Activated T-helper 2 cell treated with anti-CD3 and anti-CD28 coated beads, Interferon-gamma antibody, Interleukin-2, Interleukin-4, amounts not matched to agents 10 μg/mL and 5 μg/mL and 100 μg/mL, durations not matched to agents 14 hours and 24 hours and 36 hours (primary cell): ENCODE data around the gene PPP3CB. TPM values are rescaled to one million over a fixed set of nuclear protein-coding genes. Genes with fewer than 3 reads are reported as not detected.

ENCODE experiments used
- DNase-seq: peaks from one replicate; pipeline ENCODE4 v3.0.0; 2021; ENCODE audit warnings: low spot score
- H3K27ac Mint-ChIP-seq: one replicate; pipeline ENCODE4 v1.8.0; 2021; ENCODE audit warnings: mixed read lengths
- H3K27me3 Mint-ChIP-seq: one replicate; pipeline ENCODE4 v1.8.0; 2021; ENCODE audit warnings: low read depth, mixed read lengths
- H3K36me3 Mint-ChIP-seq: one replicate; pipeline ENCODE4 v1.8.0; 2021; ENCODE audit warnings: low read depth, mixed read lengths
- H3K4me1 Mint-ChIP-seq: one replicate; pipeline ENCODE4 v1.8.0; 2021; ENCODE audit warnings: low read depth, mixed read lengths
- H3K4me3 Mint-ChIP-seq: one replicate; pipeline ENCODE4 v1.8.0; 2021; ENCODE audit warnings: low read depth, mild to moderate bottlenecking, moderate library complexity, mixed read lengths
- H3K9me3 Mint-ChIP-seq: one replicate; pipeline ENCODE4 v1.8.0; 2021; ENCODE audit warnings: mixed read lengths
- intact Hi-C: fragments of 100-400 bp; cut with micrococcal nuclease; formaldehyde crosslinking; loops from one replicate; pipeline ENCODE4 v1.15.1; 2023
- total RNA-seq: library from RNA; stranded (reverse); gene quantifications from 2 replicates; pipeline ENCODE4 v1.2.3, GENCODE V29; 2022

PPP3CB gene
- total RNA-seq, 1 donor from 2014 or later = 46.0 TPM

DNA sequence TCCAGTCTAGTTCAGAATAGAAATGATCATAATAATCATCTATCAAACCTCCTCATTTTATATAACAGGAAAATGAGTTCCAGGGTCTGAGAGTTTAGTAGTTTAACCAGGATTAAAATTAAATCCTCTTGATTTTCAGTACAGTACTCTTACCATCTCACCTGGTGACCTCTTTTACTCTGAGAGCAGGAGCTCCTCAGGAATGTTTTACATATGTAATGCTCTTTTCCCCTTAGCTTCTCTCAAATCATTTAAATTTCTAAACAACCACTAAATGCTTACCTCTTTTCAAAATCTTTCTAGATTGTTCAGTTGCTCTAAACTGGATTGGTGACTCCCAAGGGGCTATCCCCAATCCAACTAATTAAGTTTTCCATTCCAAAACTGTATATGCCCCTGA is 10.2 kb upstream of the PPP3CB start:
- Mint-ChIP-seq H3K4me3 (no peak overlapping the region), H3K4me1 (peaks cover 14% of the 10 kb centered on the region), H3K36me3 (peaks cover 29% of the 10 kb centered on the region), H3K27me3 (no peaks in the 10 kb centered on the region), H3K9me3 (no peaks in the 10 kb centered on the region), H3K27ac (no peak overlapping the region)
- DNase-seq = no peak
- intact Hi-C loops = no loop called here

DNA sequence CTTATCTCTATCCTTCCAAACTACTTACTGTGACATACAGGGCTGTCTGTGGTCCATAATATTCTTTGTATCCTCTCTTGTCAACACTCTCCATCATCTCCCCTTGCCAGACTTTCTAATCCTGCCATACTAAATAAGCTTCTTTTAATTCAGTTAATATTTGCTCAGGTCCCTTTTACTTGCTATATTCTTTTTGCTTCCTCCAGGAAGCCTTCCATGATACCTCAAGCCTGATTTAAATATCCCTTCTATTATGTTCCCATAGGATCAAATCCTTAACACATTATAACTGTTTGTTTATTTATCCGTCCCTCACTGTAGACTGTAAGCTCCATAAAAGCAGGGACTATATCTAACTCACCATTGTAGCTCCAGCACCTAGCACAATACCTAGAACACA is 7.2 kb upstream of the PPP3CB start:
- Mint-ChIP-seq H3K9me3 (no peaks in the 10 kb centered on the region), H3K4me3 (no peak overlapping the region), H3K4me1 (peaks cover 20% of the 10 kb centered on the region), H3K27ac (no peak overlapping the region), H3K27me3 (no peaks in the 10 kb centered on the region), H3K36me3 (peaks cover 29% of the 10 kb centered on the region)
- no peak for DNase-seq
- intact Hi-C loops = no loop called here

GRCh38 chr10:73501651-73502050 is 5.8 kb upstream of the PPP3CB start:
- intact Hi-C loops = no loop called here
- no peak for DNase-seq
- peak overlapping the region; percentile 80 for H3K27ac Mint-ChIP-seq

DNA sequence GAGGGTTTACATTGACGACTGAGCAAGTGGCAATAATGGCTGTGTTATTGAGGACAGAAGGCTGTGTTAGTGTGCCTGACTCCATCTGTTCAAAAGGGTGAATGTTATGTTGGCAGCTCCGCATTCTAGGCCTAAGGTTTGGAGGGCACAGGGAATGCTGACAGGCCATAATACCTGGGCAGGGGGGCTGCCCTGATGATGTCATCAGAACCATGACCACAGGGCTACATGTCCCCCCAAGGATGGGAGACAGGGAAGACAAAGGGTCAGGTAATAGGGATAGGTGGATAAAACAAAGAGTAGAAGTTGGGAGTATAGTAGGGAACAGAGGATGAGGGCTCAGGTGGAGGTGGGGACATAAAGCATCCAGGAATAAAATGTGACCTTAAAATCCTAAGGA is 1.8 kb upstream of the PPP3CB start:
- DNase-seq = no peak
- Mint-ChIP-seq H3K4me3 (no peak overlapping the region), H3K27me3 (no peaks in the 10 kb centered on the region), H3K4me1 (peaks cover 48% of the 10 kb centered on the region), H3K9me3 (no peaks in the 10 kb centered on the region), H3K36me3 (peaks cover 39% of the 10 kb centered on the region), H3K27ac (no peak overlapping the region)
- intact Hi-C loops = loop anchor here (5.0 to 10.0 kb wide), 2 partner anchors 245 to 277 kb away; partner anchors contain the start of gene SEC24C

More at GRCh38 chr10:73501651-73502050, 5.8 kb upstream of the PPP3CB start:
- Mint-ChIP-seq H3K9me3 (no peaks in the 10 kb centered on the region), H3K27me3 (no peaks in the 10 kb centered on the region), H3K36me3 (peaks cover 41% of the 10 kb centered on the region), H3K4me3 (peak overlapping the region; percentile 7), H3K4me1 (peaks cover 29% of the 10 kb centered on the region)

- Mint-ChIP-seq H3K27me3 (no peaks in the 10 kb centered on the region), H3K9me3 (no peaks in the 10 kb centered on the region)
Observed at GRCh38 chr10:73495226-73495883, 469 bp downstream of the PPP3CB start.

DNA sequence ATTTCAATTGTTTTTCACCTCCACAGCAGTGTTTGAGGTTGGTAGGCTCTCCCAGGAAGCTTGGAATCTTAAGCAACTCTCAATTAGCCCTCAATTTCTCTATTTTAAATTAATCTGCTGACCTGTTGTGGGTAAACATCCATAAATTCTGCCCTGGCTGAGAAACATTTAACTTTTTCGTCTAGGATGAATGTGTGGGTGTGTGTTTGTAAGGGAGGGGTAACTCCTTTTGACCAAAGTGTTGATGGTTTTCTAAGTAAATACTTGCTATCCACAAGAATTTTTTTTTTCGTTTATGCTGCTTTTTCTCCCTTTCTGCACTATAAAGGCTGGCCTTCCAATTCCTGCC is 973 bp downstream of the PPP3CB start:
- peaks cover 41% of the 10 kb centered on the region for H3K4me1 Mint-ChIP-seq
- peaks cover 39% of the 10 kb centered on the region for H3K36me3 Mint-ChIP-seq
- H3K27me3 Mint-ChIP-seq = no peaks in the 10 kb centered on the region
- H3K27ac Mint-ChIP-seq = peak overlapping the region; percentile 93
- no peaks in the 10 kb centered on the region for H3K9me3 Mint-ChIP-seq
- H3K4me3 Mint-ChIP-seq = peak overlapping the region; percentile 95
- DNase-seq = no peak
- intact Hi-C loops = loop anchor here (1.0 to 10.0 kb wide), 5 partner anchors 15 to 280 kb away; partner anchors contain the start of genes ANXA7, MRPS16 and SEC24C

More at GRCh38 chr10:73495226-73495883, 469 bp downstream of the PPP3CB start:
- intact Hi-C loops = loop anchor here (1.0 to 10.0 kb wide), 5 partner anchors 15 to 279 kb away; partner anchors contain the start of genes ANXA7, MRPS16 and SEC24C
- peak overlapping the region; percentile 95 for H3K4me3 Mint-ChIP-seq
- peak; percentile 93 for DNase-seq
- H3K27ac Mint-ChIP-seq = peak overlapping the region; percentile 93
- H3K4me1 Mint-ChIP-seq = peaks cover 37% of the 10 kb centered on the region
- peaks cover 36% of the 10 kb centered on the region for H3K36me3 Mint-ChIP-seq

GRCh38 chr10:73494213-73494612 is 1.6 kb downstream of the PPP3CB start:
- Mint-ChIP-seq H3K27ac (no peak overlapping the region), H3K36me3 (peaks cover 43% of the 10 kb centered on the region), H3K27me3 (no peaks in the 10 kb centered on the region), H3K9me3 (no peaks in the 10 kb centered on the region), H3K4me3 (peak overlapping the region; percentile 68), H3K4me1 (peaks cover 44% of the 10 kb centered on the region)
- intact Hi-C loops = loop anchor here (2.0 to 10.0 kb wide), 2 partner anchors 241 to 281 kb away; partner anchors contain the start of gene MRPS16
- no peak for DNase-seq

DNA sequence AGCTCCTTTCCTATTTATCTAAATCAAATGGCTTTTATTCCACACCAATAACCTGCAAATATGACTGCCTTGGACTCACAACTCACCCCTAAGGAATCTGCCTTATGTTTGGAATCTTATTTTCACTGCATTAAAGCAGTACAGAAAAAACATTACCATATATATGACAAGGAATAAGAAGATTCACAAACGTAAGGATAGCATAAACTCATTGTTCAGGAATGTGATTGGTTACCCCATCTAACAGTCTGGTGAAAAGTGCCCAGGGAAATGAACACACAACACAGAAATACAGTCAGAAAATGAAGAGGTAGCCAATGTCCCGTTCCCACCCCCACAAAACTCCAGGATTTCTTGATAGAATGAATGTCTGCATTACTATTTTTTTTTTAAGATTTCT is 2.0 kb downstream of the PPP3CB start:
- Mint-ChIP-seq H3K36me3 (peaks cover 47% of the 10 kb centered on the region), H3K27me3 (no peaks in the 10 kb centered on the region), H3K4me3 (peak overlapping the region; percentile 68), H3K9me3 (no peaks in the 10 kb centered on the region), H3K27ac (no peak overlapping the region), H3K4me1 (peaks cover 48% of the 10 kb centered on the region)
- no peak for DNase-seq
- intact Hi-C loops = loop anchor here (2.0 to 10.0 kb wide), 2 partner anchors 241 to 281 kb away; partner anchors contain the start of gene MRPS16

- Mint-ChIP-seq H3K36me3 (peaks cover 49% of the 10 kb centered on the region), H3K4me1 (peaks cover 20% of the 10 kb centered on the region), H3K27me3 (no peaks in the 10 kb centered on the region), H3K27ac (no peak overlapping the region), H3K9me3 (peaks cover 3% of the 10 kb centered on the region), H3K4me3 (no peak overlapping the region)
- intact Hi-C loops = no loop called here
- DNase-seq = no peak
Observed at GRCh38 chr10:73486601-73487000, 9.2 kb downstream of the PPP3CB start.

- H3K36me3 Mint-ChIP-seq = peaks cover 49% of the 10 kb centered on the region
- H3K9me3 Mint-ChIP-seq = peaks cover 3% of the 10 kb centered on the region
- no peak overlapping the region for H3K4me3 Mint-ChIP-seq
- H3K27ac Mint-ChIP-seq = no peak overlapping the region
- peaks cover 26% of the 10 kb centered on the region for H3K4me1 Mint-ChIP-seq
- intact Hi-C loops = no loop called here
- DNase-seq = no peak
- no peaks in the 10 kb centered on the region for H3K27me3 Mint-ChIP-seq
Observed at GRCh38 chr10:73485320-73485719, 10.5 kb downstream of the PPP3CB start.

- Mint-ChIP-seq H3K36me3 (peaks cover 49% of the 10 kb centered on the region), H3K9me3 (peaks cover 3% of the 10 kb centered on the region), H3K27me3 (no peaks in the 10 kb centered on the region), H3K4me3 (peak overlapping the region; percentile 39), H3K4me1 (peaks cover 32% of the 10 kb centered on the region), H3K27ac (peak overlapping the region; percentile 53)
- intact Hi-C loops = loop anchor here (1.0 to 5.0 kb wide), 4 partner anchors 13 to 577 kb away; no protein-coding TSS in a partner anchor
- DNase-seq = no peak
Observed at GRCh38 chr10:73480158-73480557, 15.7 kb downstream of the PPP3CB start.

- no peak for DNase-seq
- H3K36me3 Mint-ChIP-seq = peaks cover 55% of the 10 kb centered on the region
- peaks cover 35% of the 10 kb centered on the region for H3K4me1 Mint-ChIP-seq
- H3K27me3 Mint-ChIP-seq = no peaks in the 10 kb centered on the region
- intact Hi-C loops = no loop called here
- peak overlapping the region; percentile 60 for H3K4me3 Mint-ChIP-seq
- H3K27ac Mint-ChIP-seq = peak overlapping the region; percentile 82
- H3K9me3 Mint-ChIP-seq = peaks cover 3% of the 10 kb centered on the region
Observed at GRCh38 chr10:73478636-73479035, 17.2 kb downstream of the PPP3CB start.

DNA sequence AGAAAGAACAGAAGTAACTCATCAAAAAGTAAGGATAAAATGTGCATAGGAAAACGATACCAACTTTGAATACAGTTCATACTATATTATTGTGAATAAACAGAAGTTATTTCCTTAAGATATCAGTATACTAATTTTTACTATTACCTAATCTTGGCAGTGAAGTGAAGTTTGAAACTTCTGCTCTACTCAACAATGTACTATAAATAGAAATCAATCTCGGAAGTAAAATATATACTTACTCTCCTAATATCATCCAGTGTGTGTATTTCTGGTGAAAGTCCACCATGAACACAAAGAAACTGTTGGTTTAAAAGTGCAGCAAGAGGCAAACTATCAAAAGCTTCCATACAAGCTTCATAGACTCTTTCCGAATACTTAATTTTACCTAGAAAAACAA is 24.6 kb downstream of the PPP3CB start:
- intact Hi-C loops = no loop called here
- H3K4me3 Mint-ChIP-seq = no peak overlapping the region
- no peak overlapping the region for H3K27ac Mint-ChIP-seq
- H3K27me3 Mint-ChIP-seq = no peaks in the 10 kb centered on the region
- H3K9me3 Mint-ChIP-seq = no peaks in the 10 kb centered on the region
- H3K36me3 Mint-ChIP-seq = peaks cover 63% of the 10 kb centered on the region
- no peak for DNase-seq
- peaks cover 25% of the 10 kb centered on the region for H3K4me1 Mint-ChIP-seq
